Transverse colon (tissue), 4 donors: ENCODE measurements around the gene PTPN2. TPM values are rescaled to one million over a fixed set of nuclear protein-coding genes. Genes with fewer than 3 reads are reported as not detected.

Experiments
- DNase-seq: peaks from one replicate; pipeline ENCODE4 v3.0.0-alpha.2; 2019
- H3K27ac ChIP-seq, 4 donors: fragments of 200-600 bp; sonication (generic); 2 replicates each; pipeline ENCODE4 v1.5.1; 2016 to 2018; ENCODE audit warnings: inconsistent platforms in 4 of 4
- H3K27me3 ChIP-seq: fragments of 200-600 bp; sonication (generic); 2 replicates; pipeline ENCODE4 v1.5.1; 2017; ENCODE audit warnings: inconsistent platforms
- H3K36me3 ChIP-seq, 4 donors: fragments of 200-600 bp; sonication (generic); 2 replicates each; pipeline ENCODE4 v1.5.1; 2017 to 2019; ENCODE audit warnings: inconsistent platforms in 4 of 4
- H3K4me1 ChIP-seq, 4 donors: fragments of 200-600 bp; sonication (generic); 2 replicates each; pipeline ENCODE4 v1.5.1; 2017 to 2020; ENCODE audit warnings: inconsistent platforms in 4 of 4
- H3K4me3 ChIP-seq, 4 donors: fragments of 200-600 bp; sonication (generic); 1 replicate in 1 of 4; 2 replicates in 3 of 4; pipeline versions ENCODE4 v1.5.1 to v1.6.1; 2017 to 2019; ENCODE audit warnings: inconsistent platforms in 4 of 4
- H3K9me3 ChIP-seq, 2 donors: fragments of 200-600 bp; sonication (generic); 2 replicates each; pipeline ENCODE4 v1.5.1; 2017 to 2019; ENCODE audit warnings: inconsistent platforms in 2 of 2
- EP300 ChIP-seq: sonication (generic); formaldehyde crosslinking; IDR thresholded peaks from one replicate; pipeline ENCODE4 v1.6.1; 2017; ENCODE audit warnings: antibody characterized with exemption, low read depth
- POLR2A ChIP-seq: fragments of 450-650 bp; IDR thresholded peaks from one replicate; pipeline ENCODE4 v1.6.1; 2016; ENCODE audit warnings: antibody characterized with exemption, mild to moderate bottlenecking, moderate library complexity
- POLR2AphosphoS5 ChIP-seq, 3 donors: sonication (generic); formaldehyde crosslinking; IDR thresholded peaks; one replicate each; pipeline ENCODE4 v1.6.1; 2016; ENCODE audit warnings: antibody characterized with exemption in 3 of 3
- WGBS, 2 donors: methylation state at CpG; one replicate each; pipeline ENCODE4 v1.1.5; 2018; ENCODE audit warnings: low coverage in 1 of 2; 5-methylcytosine and 5-hydroxymethylcytosine counted together
- in situ Hi-C, 4 donors: fragments of 200-750 bp; cut with MboI; loops; one replicate each; pipeline versions ENCODE4 v1.15.0 to v1.15.1; 2017; ENCODE audit warnings: low sequenced_read_pairs in 3 of 4, low pct_ligation_motif_present in 1 of 4, low pct_unique_long_range_greater_than_20kb in 1 of 4
- intact Hi-C: fragments of 100-400 bp; cut with DNase I; formaldehyde crosslinking; loops from one replicate; pipeline ENCODE4 v1.15.1; 2023; ENCODE audit warnings: low total_unique reads
- total RNA-seq, 4 donors: library from RNA; depleted of rRNA; stranded (reverse); fragments of >200 nt; gene quantifications; one replicate each; pipeline ENCODE4 v1.1.0, GENCODE V29; 2016
- TF ChIP-seq, protein P1 (sequence below), 5 experiments: fragments of 200-600 bp in 3 of 5; fragments of 450-650 bp in 2 of 5; sonication (generic) in 3 of 5; IDR thresholded peaks; 1 replicate in 2 of 5; 2 replicates in 3 of 5; pipeline ENCODE4 v1.5.1; 2016 to 2017; ENCODE audit warnings: antibody characterized with exemption in 5 of 5, inconsistent platforms in 3 of 5, mild to moderate bottlenecking in 2 of 5, moderate library complexity in 1 of 5

Gene PTPN2
- total RNA-seq, 4 donors from 2014 or later: 10.5 to 65.7 (median 46.1) TPM

- Histone ChIP-seq H3K9me3 (no peaks in the 10 kb centered on the region), H3K27me3 (no peaks in the 10 kb centered on the region), H3K36me3 (no peaks in the 10 kb centered on the region), H3K4me1 (peaks cover 6 to 33% (median 11%) of the 10 kb centered on the region in 4 donors), H3K4me3 (no peak overlapping the region), H3K27ac (peak overlapping the region; percentile 24 to 48 (median 41))
- intact Hi-C loops (no loop called here), in situ Hi-C loops (no loop called here)
- WGBS, 2 donors: 47% methylated on average over 2 of the region's 2 CpGs; no CpG with 5 or more reads in 1 of the 2 donors
- TF ChIP-seq POLR2A: no peak
- TF ChIP-seq, protein P1, sequence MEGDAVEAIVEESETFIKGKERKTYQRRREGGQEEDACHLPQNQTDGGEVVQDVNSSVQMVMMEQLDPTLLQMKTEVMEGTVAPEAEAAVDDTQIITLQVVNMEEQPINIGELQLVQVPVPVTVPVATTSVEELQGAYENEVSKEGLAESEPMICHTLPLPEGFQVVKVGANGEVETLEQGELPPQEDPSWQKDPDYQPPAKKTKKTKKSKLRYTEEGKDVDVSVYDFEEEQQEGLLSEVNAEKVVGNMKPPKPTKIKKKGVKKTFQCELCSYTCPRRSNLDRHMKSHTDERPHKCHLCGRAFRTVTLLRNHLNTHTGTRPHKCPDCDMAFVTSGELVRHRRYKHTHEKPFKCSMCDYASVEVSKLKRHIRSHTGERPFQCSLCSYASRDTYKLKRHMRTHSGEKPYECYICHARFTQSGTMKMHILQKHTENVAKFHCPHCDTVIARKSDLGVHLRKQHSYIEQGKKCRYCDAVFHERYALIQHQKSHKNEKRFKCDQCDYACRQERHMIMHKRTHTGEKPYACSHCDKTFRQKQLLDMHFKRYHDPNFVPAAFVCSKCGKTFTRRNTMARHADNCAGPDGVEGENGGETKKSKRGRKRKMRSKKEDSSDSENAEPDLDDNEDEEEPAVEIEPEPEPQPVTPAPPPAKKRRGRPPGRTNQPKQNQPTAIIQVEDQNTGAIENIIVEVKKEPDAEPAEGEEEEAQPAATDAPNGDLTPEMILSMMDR (IDR thresholded peaks at IDR 0.05): no peak
- no peak for TF ChIP-seq POLR2AphosphoS5 (IDR thresholded peaks at IDR 0.05)
- no peak for TF ChIP-seq EP300
- DNase-seq: peak; percentile 32
Observed at GRCh38 chr18:12862467-12862866, 21.6 kb downstream of the PTPN2 start.

DNA sequence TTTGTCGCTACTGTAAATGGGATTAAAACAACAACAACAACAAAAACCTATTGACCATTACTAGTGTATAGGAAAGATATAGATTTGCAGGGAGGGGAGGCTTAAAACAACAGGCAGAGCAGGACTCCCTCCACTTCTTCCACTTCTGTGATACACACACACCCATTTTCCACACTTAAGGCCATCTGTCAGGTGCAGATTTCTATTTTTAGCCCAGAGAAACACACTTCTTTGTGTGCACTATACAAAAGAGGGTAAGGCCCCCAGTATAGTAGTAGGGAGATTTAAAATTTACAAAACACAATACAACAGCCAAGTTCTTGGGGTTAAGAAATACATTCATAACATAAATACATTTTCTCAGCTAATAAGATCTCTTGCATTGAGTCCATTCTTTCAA lies 22.4 kb downstream of the PTPN2 start:
- H3K9me3 ChIP-seq: no peaks in the 10 kb centered on the region
- WGBS, 2 donors: 82 to 100% methylated on average over 1 of the region's 1 CpG
- no peaks in the 10 kb centered on the region for H3K27me3 ChIP-seq
- no peaks in the 10 kb centered on the region for H3K36me3 ChIP-seq
- H3K27ac ChIP-seq: peak overlapping the region in 2 of 4 donors; percentile 43 to 48
- intact Hi-C loops: no loop called here
- H3K4me1 ChIP-seq: peaks cover 6 to 33% (median 11%) of the 10 kb centered on the region in 4 donors
- TF ChIP-seq, protein P1 (IDR thresholded peaks at IDR 0.05): no peak
- TF ChIP-seq EP300: no peak
- no peak for TF ChIP-seq POLR2A
- TF ChIP-seq POLR2AphosphoS5 (IDR thresholded peaks at IDR 0.05): no peak
- DNase-seq: no peak
- no peak overlapping the region for H3K4me3 ChIP-seq
- in situ Hi-C loops: no loop called here

DNA sequence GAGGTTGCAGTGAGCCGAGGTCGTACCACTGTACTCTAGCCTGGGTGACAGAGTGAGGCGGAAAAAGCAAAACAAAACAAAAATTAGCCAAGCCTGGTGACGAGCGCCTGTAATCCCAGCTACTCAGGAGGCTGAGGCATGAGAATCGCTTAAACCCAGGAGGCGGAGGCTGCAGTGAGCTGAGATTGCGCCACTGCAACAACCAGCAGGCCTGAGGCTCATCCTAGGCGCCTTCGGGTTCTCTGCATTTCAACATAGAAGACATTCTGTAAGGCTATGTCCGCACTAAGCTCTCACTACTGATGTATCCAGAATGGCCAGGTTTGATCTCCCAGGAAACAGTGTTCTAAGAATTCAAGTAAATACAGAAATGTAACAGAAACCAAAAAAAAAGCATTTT lies 23.5 kb downstream of the PTPN2 start:
- in situ Hi-C loops: no loop called here
- Histone ChIP-seq H3K4me3 (no peak overlapping the region), H3K27me3 (no peaks in the 10 kb centered on the region), H3K36me3 (no peaks in the 10 kb centered on the region), H3K9me3 (no peaks in the 10 kb centered on the region), H3K27ac (no peak overlapping the region), H3K4me1 (peaks cover 6 to 33% (median 11%) of the 10 kb centered on the region in 4 donors)
- WGBS, 2 donors: 95% methylated on average over 11 of the region's 11 CpGs; no CpG with 5 or more reads in 1 of the 2 donors
- intact Hi-C loops: no loop called here
- no peak for TF ChIP-seq POLR2AphosphoS5 (IDR thresholded peaks at IDR 0.05)
- TF ChIP-seq POLR2A: no peak
- TF ChIP-seq, protein P1 (IDR thresholded peaks at IDR 0.05): no peak
- no peak for DNase-seq

DNA sequence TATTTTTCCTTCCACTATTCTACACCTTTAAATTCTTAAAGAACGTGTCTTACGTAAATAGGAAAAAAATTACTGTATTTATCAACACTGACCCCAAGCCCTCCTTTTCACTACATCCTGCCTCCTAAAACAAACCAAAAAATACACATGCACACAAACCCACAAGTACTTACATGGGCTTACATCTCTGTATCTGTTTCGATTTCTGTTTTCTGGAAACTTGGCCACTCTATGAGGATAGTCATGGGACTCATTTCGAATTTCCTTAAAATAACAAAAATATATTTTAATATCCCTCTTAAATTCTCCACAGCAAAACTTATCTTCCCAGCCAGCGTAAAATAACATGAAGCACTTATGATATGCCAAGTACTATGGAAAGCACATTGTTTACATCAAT lies 25.0 kb downstream of the PTPN2 start:
- intact Hi-C loops: no loop called here

More for the DNA sequence above, 25.0 kb downstream of the PTPN2 start:
- no peaks in the 10 kb centered on the region for H3K9me3 ChIP-seq
- H3K4me1 ChIP-seq: peaks cover 6 to 33% (median 11%) of the 10 kb centered on the region in 4 donors
- 64 to 74% methylated on average over 5 of the region's 5 CpGs for WGBS, 2 donors
- no peaks in the 10 kb centered on the region for H3K36me3 ChIP-seq
- in situ Hi-C loops: no loop called here
- no peak for TF ChIP-seq POLR2AphosphoS5 (IDR thresholded peaks at IDR 0.05)
- TF ChIP-seq POLR2A: no peak
- TF ChIP-seq, protein P1 (IDR thresholded peaks at IDR 0.05): no peak
- TF ChIP-seq EP300: no peak
- DNase-seq: no peak
- no peak overlapping the region for H3K4me3 ChIP-seq
- no peak overlapping the region for H3K27ac ChIP-seq
- H3K27me3 ChIP-seq: no peaks in the 10 kb centered on the region
